Right atrium auricular region (tissue), 2 donors: ENCODE results near the gene SMIM31. TPM values are rescaled to one million over a fixed set of nuclear protein-coding genes. Genes with fewer than 3 reads are reported as not detected.

Experiments used
- DNase-seq: peaks from one replicate; pipeline ENCODE4 v3.0.0-alpha.2; 2019; ENCODE audit warnings: low spot score
- H3K27ac ChIP-seq, 2 donors: fragments of 200-600 bp; sonication (generic); 1 replicate in 1 of 2; 2 replicates in 1 of 2; pipeline ENCODE4 v1.5.1; 2016 to 2019
- H3K27me3 ChIP-seq, 2 donors: fragments of 200-600 bp; sonication (generic); one replicate each; pipeline versions ENCODE4 v1.5.1 to v1.6.0; 2017 to 2019
- H3K36me3 ChIP-seq: fragments of 200-600 bp; sonication (generic); one replicate; pipeline ENCODE4 v1.5.1; 2016
- H3K4me1 ChIP-seq, 2 donors: fragments of 200-600 bp; sonication (generic); one replicate each; pipeline versions ENCODE4 v1.5.1 to v1.6.0; 2017 to 2019
- H3K4me3 ChIP-seq, 2 donors: fragments of 200-600 bp; sonication (generic); 1 replicate in 1 of 2; 2 replicates in 1 of 2; pipeline ENCODE4 v1.5.1; 2017 to 2019; ENCODE audit warnings: mild to moderate bottlenecking in 1 of 2, moderate library complexity in 1 of 2
- H3K9me3 ChIP-seq, 2 donors: fragments of 200-600 bp; sonication (generic); one replicate each; pipeline ENCODE4 v1.5.1; 2019
- total RNA-seq, 2 donors: library from RNA; depleted of rRNA; stranded (reverse); fragments of >200 nt; gene quantifications; one replicate each; pipeline ENCODE4 v1.1.0, GENCODE V29; 2016
- TF ChIP-seq, protein P1 (sequence below), 2 donors: fragments of 200-600 bp; sonication (generic); IDR thresholded peaks; one replicate each; pipeline ENCODE4 v1.5.1; 2019; ENCODE audit warnings: antibody characterized with exemption in 2 of 2

Gene SMIM31
- total RNA-seq, 2 donors from 2014 or later: not detected

DNA sequence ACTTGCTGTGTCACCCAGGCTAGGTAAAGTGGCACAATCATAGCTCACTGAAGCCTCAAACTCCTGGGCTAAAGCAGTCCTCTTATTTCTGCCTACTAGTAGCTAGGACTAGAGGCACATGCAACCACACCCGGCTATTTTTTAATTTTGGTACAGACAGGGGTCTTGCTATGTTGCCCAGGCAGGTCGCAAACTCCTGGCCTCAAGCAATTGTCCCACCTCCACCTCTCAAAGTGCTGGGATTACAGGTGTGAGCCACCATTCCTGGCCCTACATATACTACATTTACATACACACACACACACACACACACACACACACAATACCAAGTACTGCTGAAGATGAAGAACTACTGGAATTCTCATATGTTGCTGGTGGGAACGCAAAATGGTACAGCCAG lies 26.9 kb downstream of the SMIM31 start:
- no peak for DNase-seq
- Histone ChIP-seq H3K4me3 (no peak overlapping the region), H3K27ac (no peak overlapping the region), H3K4me1 (no peaks in the 10 kb centered on the region), H3K27me3 (no peaks in the 10 kb centered on the region), H3K9me3 (no peaks in the 10 kb centered on the region), H3K36me3 (no peaks in the 10 kb centered on the region)
- TF ChIP-seq, protein P1, sequence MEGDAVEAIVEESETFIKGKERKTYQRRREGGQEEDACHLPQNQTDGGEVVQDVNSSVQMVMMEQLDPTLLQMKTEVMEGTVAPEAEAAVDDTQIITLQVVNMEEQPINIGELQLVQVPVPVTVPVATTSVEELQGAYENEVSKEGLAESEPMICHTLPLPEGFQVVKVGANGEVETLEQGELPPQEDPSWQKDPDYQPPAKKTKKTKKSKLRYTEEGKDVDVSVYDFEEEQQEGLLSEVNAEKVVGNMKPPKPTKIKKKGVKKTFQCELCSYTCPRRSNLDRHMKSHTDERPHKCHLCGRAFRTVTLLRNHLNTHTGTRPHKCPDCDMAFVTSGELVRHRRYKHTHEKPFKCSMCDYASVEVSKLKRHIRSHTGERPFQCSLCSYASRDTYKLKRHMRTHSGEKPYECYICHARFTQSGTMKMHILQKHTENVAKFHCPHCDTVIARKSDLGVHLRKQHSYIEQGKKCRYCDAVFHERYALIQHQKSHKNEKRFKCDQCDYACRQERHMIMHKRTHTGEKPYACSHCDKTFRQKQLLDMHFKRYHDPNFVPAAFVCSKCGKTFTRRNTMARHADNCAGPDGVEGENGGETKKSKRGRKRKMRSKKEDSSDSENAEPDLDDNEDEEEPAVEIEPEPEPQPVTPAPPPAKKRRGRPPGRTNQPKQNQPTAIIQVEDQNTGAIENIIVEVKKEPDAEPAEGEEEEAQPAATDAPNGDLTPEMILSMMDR (IDR thresholded peaks at IDR 0.05): no peak

DNA sequence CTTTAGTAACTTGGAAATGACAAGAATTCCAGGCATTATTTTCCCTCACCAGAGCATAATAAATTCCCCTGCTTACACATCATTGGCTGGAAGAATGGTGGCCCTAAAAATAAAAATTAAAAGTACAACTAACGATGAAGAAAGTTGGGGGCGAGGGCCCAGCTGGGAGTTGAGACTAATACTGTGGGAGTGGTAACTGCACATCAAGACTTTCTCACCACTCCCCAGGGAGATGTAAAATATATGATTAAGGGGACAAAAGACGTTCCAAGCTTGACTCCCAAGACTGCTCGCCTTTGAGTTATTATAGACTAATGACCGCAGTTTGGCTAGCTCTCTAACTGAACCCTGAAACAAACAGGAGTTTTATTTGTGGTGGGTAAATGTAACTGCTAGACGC lies 30.0 kb downstream of the SMIM31 start:
- TF ChIP-seq, protein P1 (IDR thresholded peaks at IDR 0.05): no peak
- Histone ChIP-seq H3K9me3 (no peaks in the 10 kb centered on the region), H3K27me3 (no peaks in the 10 kb centered on the region)

DNA sequence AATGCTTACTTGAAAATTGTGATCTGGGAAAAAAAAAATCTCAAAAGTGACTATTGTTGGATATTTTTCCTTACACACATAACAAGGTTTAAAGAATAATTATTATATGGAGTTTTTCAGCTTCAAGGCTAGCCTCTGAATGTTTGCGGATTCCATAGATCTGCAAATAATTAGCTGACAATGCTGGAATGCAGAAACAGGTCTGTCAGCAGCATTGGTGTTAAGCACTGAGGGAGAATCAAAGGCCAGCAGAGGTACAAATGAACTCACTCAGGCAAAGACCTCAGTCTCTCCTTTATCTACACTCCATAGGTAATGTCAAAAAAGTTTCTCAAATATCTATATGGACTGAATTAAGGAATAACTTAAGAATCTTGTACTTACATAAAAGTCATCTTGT lies 35.1 kb downstream of the SMIM31 start:
- Histone ChIP-seq H3K9me3 (no peaks in the 10 kb centered on the region), H3K4me3 (no peak overlapping the region), H3K4me1 (no peaks in the 10 kb centered on the region), H3K27ac (no peak overlapping the region), H3K27me3 (no peaks in the 10 kb centered on the region), H3K36me3 (no peaks in the 10 kb centered on the region)
- TF ChIP-seq, protein P1 (IDR thresholded peaks at IDR 0.05): no peak
- no peak for DNase-seq

More for the DNA sequence above, 30.0 kb downstream of the SMIM31 start:
- DNase-seq: no peak
- Histone ChIP-seq H3K4me3 (no peak overlapping the region), H3K36me3 (no peaks in the 10 kb centered on the region), H3K4me1 (no peaks in the 10 kb centered on the region), H3K27ac (no peak overlapping the region)

- Histone ChIP-seq H3K9me3 (no peaks in the 10 kb centered on the region), H3K27ac (no peak overlapping the region), H3K4me3 (no peak overlapping the region), H3K27me3 (no peaks in the 10 kb centered on the region), H3K4me1 (no peaks in the 10 kb centered on the region), H3K36me3 (no peaks in the 10 kb centered on the region)
- no peak for DNase-seq
- TF ChIP-seq, protein P1 (IDR thresholded peaks at IDR 0.05): no peak
Measured at GRCh38 chr4:164790249-164790648, 36.3 kb downstream of the SMIM31 start.

GRCh38 chr4:164799410-164799809 lies 45.5 kb downstream of the SMIM31 start:
- H3K36me3 ChIP-seq: no peaks in the 10 kb centered on the region
- H3K4me3 ChIP-seq: no peak overlapping the region
- DNase-seq: no peak
- no peak overlapping the region for H3K27ac ChIP-seq
- TF ChIP-seq, protein P1 (IDR thresholded peaks at IDR 0.05): no peak
- H3K4me1 ChIP-seq: no peaks in the 10 kb centered on the region
- H3K9me3 ChIP-seq: no peaks in the 10 kb centered on the region
- no peaks in the 10 kb centered on the region for H3K27me3 ChIP-seq

DNA sequence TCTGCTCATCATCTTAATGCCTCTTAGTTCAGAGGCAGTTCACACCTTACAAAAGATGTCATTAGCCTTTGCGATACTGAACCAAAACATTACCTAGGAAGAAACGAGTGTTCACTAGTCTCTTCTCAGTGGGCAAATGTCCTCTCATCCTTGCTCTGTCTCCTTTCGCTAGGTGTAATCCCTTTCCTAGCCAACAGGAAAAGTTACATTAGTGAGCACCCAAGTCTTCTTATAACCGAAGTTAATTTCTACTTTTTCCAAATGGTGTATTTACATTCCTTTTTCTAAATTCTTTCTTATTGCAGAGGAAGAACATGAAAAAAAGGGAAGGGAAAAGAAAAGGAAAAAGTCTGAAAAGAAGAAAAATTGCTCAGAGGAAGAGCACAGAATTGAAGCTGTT lies 46.9 kb downstream of the SMIM31 start:
- H3K27me3 ChIP-seq: no peaks in the 10 kb centered on the region
- TF ChIP-seq, protein P1 (IDR thresholded peaks at IDR 0.05): no peak
- no peaks in the 10 kb centered on the region for H3K36me3 ChIP-seq
- DNase-seq: no peak
- H3K4me3 ChIP-seq: no peak overlapping the region
- no peaks in the 10 kb centered on the region for H3K4me1 ChIP-seq
- H3K9me3 ChIP-seq: no peaks in the 10 kb centered on the region
- H3K27ac ChIP-seq: no peak overlapping the region
